GM12878 (cell line): Measurements from ENCODE around the gene CRAT. TPM values are rescaled to one million over a fixed set of nuclear protein-coding genes. Genes with fewer than 3 reads are reported as not detected.

Experiments
- ATAC-seq: fragments of 200-7000 bp; cut with Tn5 transposase; 3 replicates; pipeline ENCODE4 v1.9.1; 2020; ENCODE audit warnings: mild to moderate bottlenecking, moderate library complexity
- BruUV-seq: library from RNA; stranded (reverse); fragments of 400-500 nt; replicated peaks from 2 replicates; lab custom pipeline; 2021; lab: Mats Ljungman, UMichigan
- CTCF ChIA-PET: fragments of 300-600 bp; sonication (Branson Sonifier 250); formaldehyde crosslinking; extraction: SDS; loops from one replicate; lab custom pipeline; 2021; ENCODE audit warnings: inconsistent platforms; lab: Yijun Ruan, JAX
- POLR2A ChIA-PET: fragments of 350-600 bp; formaldehyde crosslinking; extraction: SDS; loops from one replicate; lab custom pipeline; 2021; ENCODE audit warnings: inconsistent platforms; lab: Charles Lee
- RAD21 ChIA-PET: fragments of 300-600 bp; sonication (Branson Sonifier 250); formaldehyde crosslinking; loops from one replicate; lab custom pipeline; 2023; ENCODE audit warnings: antibody characterized with exemption; ENCODE audit not compliant: unreplicated experiment; lab: Charles Lee
- SMC1A ChIA-PET: fragments of 300-600 bp; sonication (Branson Sonifier 250); formaldehyde crosslinking; loops from one replicate; lab custom pipeline; 2023; ENCODE audit not compliant: unreplicated experiment, uncharacterized antibody; lab: Charles Lee
- DNase-seq: peaks from one replicate; pipeline ENCODE4 v3.0.0-alpha.2; 2011; ENCODE audit warnings: low read depth, low spot score
- FAIRE-seq: peaks from 3 replicates; lab custom pipeline; 2011; peaks lifted over from hg19 to GRCh38; lab: Jason Lieb, UNC
- H2AFZ ChIP-seq: 2 replicates; pipeline ENCODE4 v1.6.0; 2011; ENCODE audit warnings: low read depth, low read length, control low read depth; ENCODE audit not compliant: control insufficient read depth
- H3K27ac ChIP-seq: 2 replicates; pipeline ENCODE4 v1.5.1; 2011; ENCODE audit warnings: control low read depth; ENCODE audit not compliant: control insufficient read depth, insufficient read depth
- H3K27me3 ChIP-seq, 2 experiments: replicated peaks in 1 of 2; 2 replicates each; pipeline versions ENCODE4 v1.6.0 to v1.6.1; 2011; ENCODE audit warnings: low read length in 1 of 2; ENCODE audit not compliant: control insufficient read depth in 2 of 2, insufficient read depth in 2 of 2
- H3K36me3 ChIP-seq, 2 experiments: 2 replicates each; pipeline ENCODE4 v1.5.1; 2011; ENCODE audit warnings: low read length in 1 of 2; ENCODE audit not compliant: control insufficient read depth in 2 of 2, insufficient read depth in 2 of 2
- H3K4me1 ChIP-seq: 2 replicates; pipeline ENCODE4 v1.6.1; 2011; ENCODE audit warnings: mild to moderate bottlenecking, low read length, moderate library complexity, mixed read lengths; ENCODE audit not compliant: control insufficient read depth, insufficient read depth
- H3K4me2 ChIP-seq: 2 replicates; pipeline ENCODE4 v1.6.0; 2011; ENCODE audit warnings: control low read depth; ENCODE audit not compliant: control insufficient read depth, insufficient read depth
- H3K4me3 ChIP-seq: fragments of 200-600 bp; sonication (generic); 2 replicates; pipeline ENCODE4 v1.5.1; 2016
- H3K79me2 ChIP-seq: 2 replicates; pipeline ENCODE4 v1.6.0; 2011; ENCODE audit warnings: low read length; ENCODE audit not compliant: control insufficient read depth, insufficient read depth
- H3K9ac ChIP-seq: 2 replicates; pipeline ENCODE4 v1.8.0; 2011; ENCODE audit warnings: low read length, control low read depth, mixed read lengths; ENCODE audit not compliant: control insufficient read depth, insufficient read depth
- H3K9me3 ChIP-seq: replicated peaks from 3 replicates; pipeline ENCODE4 v1.5.1; 2011; ENCODE audit warnings: mild to moderate bottlenecking, low read length; ENCODE audit not compliant: control insufficient read depth, insufficient read depth
- H4K20me1 ChIP-seq: 2 replicates; pipeline ENCODE4 v1.6.0; 2011; ENCODE audit not compliant: control insufficient read depth, insufficient read depth
- EED ChIP-seq: sonication (generic); IDR thresholded peaks from 2 replicates; pipeline ENCODE4 v1.6.1; 2016; ENCODE audit warnings: antibody characterized with exemption, low read depth
- RFX5 ChIP-seq: IDR thresholded peaks from 2 replicates; pipeline ENCODE4 v1.6.1; 2011; ENCODE audit warnings: low read depth, low read length, improper control_type of control experiment
- SMAD5 ChIP-seq: IDR thresholded peaks from 2 replicates; pipeline ENCODE4 v1.6.1; 2016; ENCODE audit warnings: antibody characterized with exemption, low read depth
- SMARCA5 ChIP-seq: fragments of 450-650 bp; IDR thresholded peaks from 2 replicates; pipeline ENCODE4 v1.6.1; 2017; ENCODE audit warnings: mild to moderate bottlenecking
- SP1 ChIP-seq: IDR thresholded peaks from one replicate; pipeline ENCODE4 v1.6.1; 2011; ENCODE audit warnings: low read depth, low read length
- SUZ12 ChIP-seq: fragments of 200-600 bp; sonication (generic); IDR thresholded peaks from one replicate; pipeline ENCODE4 v1.6.1; 2018; ENCODE audit warnings: antibody characterized with exemption, mild to moderate bottlenecking; ENCODE audit not compliant: unreplicated experiment
- WGBS: methylation state at CpG from one replicate; pipeline ENCODE4 v1.1.6; 2016; ENCODE audit warnings: low lambda C conversion rate; ENCODE audit not compliant: insufficient replicate concordance, insufficient coverage; ENCODE audit errors: missing lambda C conversion rate; 5-methylcytosine and 5-hydroxymethylcytosine counted together
- in situ Hi-C: fragments of 300-500 bp; cut with MboI; formaldehyde crosslinking; loops from 9 replicates; pipeline ENCODE4 v1.14.3; 2018; ENCODE audit warnings: mixed read lengths
- intact Hi-C: fragments of 100-400 bp; cut with micrococcal nuclease; formaldehyde crosslinking; loops from one replicate; pipeline ENCODE4 v1.14.2; 2022; ENCODE audit not compliant: unreplicated experiment
- polyA plus RNA-seq, 11 experiments: library from polyadenylated mRNA; depleted of rRNA in 4 of 11; unstranded in 6 of 11; stranded (reverse) in 5 of 11; fragments of >200 nt; fragmentation: Nextera tagmentation in 4 of 11; fragmentation: Illumina TruSeq in 1 of 11; extraction: Ambion mirVana in 4 of 11; extraction: Trizol in 1 of 11; gene quantifications; 1 replicate in 1 of 11; 2 replicates in 10 of 11; pipeline versions ENCODE4 v1.2.1 to v1.2.3, GENCODE V29; 2011 to 2016; ENCODE audit warnings: inconsistent platforms in 2 of 11, missing spikeins in 2 of 11, low read depth in 1 of 11
- total RNA-seq, 4 experiments: library from RNA; depleted of rRNA in 3 of 4; stranded (reverse); fragments of >200 nt in 3 of 4; fragmentation: Illumina TruSeq in 1 of 4; extraction: Trizol in 1 of 4; gene quantifications; 2 replicates each; pipeline versions ENCODE4 v1.2.1 to v1.2.3, GENCODE V29; 2013 to 2021
- TF ChIP-seq, protein P1 (sequence below): fragments of 450-650 bp; formaldehyde crosslinking; IDR thresholded peaks from 2 replicates; pipeline ENCODE4 v1.4.0; 2022; ENCODE audit warnings: mild to moderate bottlenecking, moderate library complexity
- TF ChIP-seq, protein P2 (sequence below), 3 experiments: IDR thresholded peaks in 2 of 3; conservative IDR thresholded peaks in 1 of 3; 2 replicates each; pipeline ENCODE4 v1.5.1; 2011; ENCODE audit warnings: low read depth in 3 of 3, low read length in 3 of 3, mild to moderate bottlenecking in 3 of 3, control low read depth in 2 of 3, moderate library complexity in 2 of 3, inconsistent platforms in 1 of 3, mixed read lengths in 1 of 3; ENCODE audit not compliant: control insufficient read depth in 2 of 3, insufficient read depth in 1 of 3; ENCODE audit errors: extremely low read depth in 1 of 3
- TF ChIP-seq, protein P3 (sequence below): fragments of 450-650 bp; IDR thresholded peaks from 2 replicates; pipeline ENCODE4 v1.6.1; 2014; ENCODE audit warnings: mild to moderate bottlenecking

The CRAT gene
- total and polyA plus RNA-seq, 10 of the 15 experiments (the other 5 are each of a cell fraction or from before 2014, with no cell fraction given), result 0.10 to 3.4 (median 1.8) TPM

DNA sequence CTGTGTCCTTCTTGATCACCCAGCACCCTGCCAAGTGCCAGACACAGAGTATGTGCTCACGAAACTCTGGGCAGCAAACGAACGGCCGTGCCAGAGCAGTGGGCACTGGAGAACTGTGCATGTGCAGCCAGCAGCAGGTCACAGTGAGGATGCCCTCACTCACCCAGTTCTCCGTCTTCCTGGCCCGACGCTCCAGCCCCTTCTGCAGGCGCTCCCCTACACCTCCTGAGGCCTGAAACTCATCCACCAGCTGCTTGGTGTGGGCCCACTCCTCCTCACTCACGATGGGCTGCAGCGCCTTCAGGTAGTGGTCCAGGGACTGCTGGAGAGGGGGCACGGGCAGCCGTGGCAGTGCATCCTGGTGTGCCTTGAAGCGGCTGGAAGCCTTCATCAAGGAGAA, 2.9 kb downstream of the CRAT start:
- ATAC-seq, result no peak
- no peak for DNase-seq
- 65% methylated on average over 13 of the region's 13 CpGs for WGBS
- no peaks in the 10 kb centered on the region for H3K36me3 ChIP-seq
- no peak overlapping the region for H2AFZ ChIP-seq
- no TSS peak for BruUV-seq
- H4K20me1 ChIP-seq, result no peaks in the 10 kb centered on the region
- H3K27me3 ChIP-seq, result no peaks in the 10 kb centered on the region; a peak in 1 of 4 replicates
- H3K79me2 ChIP-seq, result peaks cover 13% of the 10 kb centered on the region
- no peak overlapping the region for H3K27ac ChIP-seq
- no peak overlapping the region for H3K9ac ChIP-seq
- no peak for TF ChIP-seq SMAD5
- no peaks in the 10 kb centered on the region for H3K4me1 ChIP-seq
- in situ Hi-C loops (no loop called here), intact Hi-C loops (no loop called here)
- ChIA-PET RAD21 (no interaction called here), CTCF (no interaction called here), POLR2A (no interaction called here), SMC1A (no interaction called here)
- H3K4me3 ChIP-seq, result no peak overlapping the region
- no peak for FAIRE-seq
- no peaks in the 10 kb centered on the region; the same call in 2 of the 3 replicates for H3K9me3 ChIP-seq
- no peak overlapping the region for H3K4me2 ChIP-seq

DNA sequence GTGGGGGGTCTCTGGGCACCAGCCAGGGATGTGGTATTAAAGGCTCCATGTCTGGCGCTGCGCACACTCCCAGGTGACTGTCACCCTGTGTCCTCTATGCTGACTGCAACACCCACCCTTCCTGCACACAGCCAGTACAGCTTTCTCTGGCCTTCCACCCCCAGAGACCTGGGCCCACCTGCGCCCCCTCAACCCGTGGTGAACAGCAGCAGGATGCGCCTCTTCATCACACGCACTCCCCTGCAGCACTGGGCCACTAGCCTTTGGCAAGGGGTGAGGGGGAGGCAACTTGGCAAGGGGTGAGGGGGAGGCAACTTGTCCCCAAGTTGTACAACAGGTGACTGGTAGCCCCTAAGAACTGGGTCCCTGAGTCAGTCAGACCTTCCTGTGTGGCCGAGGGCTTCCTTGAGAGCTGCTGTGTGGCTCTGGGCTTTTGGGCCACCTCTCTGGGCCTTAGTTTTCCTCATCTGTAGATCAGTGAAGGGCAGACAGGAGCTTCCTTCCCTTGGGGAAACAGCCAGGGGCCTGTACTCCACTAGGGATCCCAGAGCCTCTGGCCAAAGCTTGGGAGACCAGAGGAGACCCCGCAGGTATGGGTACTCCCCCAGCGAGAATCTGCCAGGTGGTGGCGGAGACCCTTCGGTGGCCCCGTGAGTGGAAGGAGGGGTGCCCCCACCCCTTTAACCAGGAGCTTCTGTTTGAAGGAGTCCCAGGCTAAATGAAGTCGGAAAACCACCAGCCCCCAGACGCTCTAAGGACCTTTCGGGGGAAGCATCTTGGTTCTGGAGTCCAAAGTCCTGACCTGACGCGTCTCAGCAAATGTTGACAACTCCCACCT, 4.5 kb downstream of the CRAT start:
- no peak for FAIRE-seq
- intact Hi-C loops, result no loop called here
- no peaks in the 10 kb centered on the region for H4K20me1 ChIP-seq
- BruUV-seq, result no TSS peak
- ChIA-PET RAD21 (interaction anchor here (0.7 kb wide), 1 partner anchor 33 kb away, joined by 3 read pairs; no protein-coding TSS in a partner anchor), POLR2A (no interaction called here), SMC1A (no interaction called here), CTCF (interaction anchor here (0.8 kb wide), 1 partner anchor 25 kb away, joined by 3 read pairs; no protein-coding TSS in a partner anchor)
- no peaks in the 10 kb centered on the region for H3K36me3 ChIP-seq
- no peak overlapping the region for H3K4me3 ChIP-seq
- H3K4me2 ChIP-seq, result no peak overlapping the region
- in situ Hi-C loops, result no loop called here
- ATAC-seq, result no peak
- no peaks in the 10 kb centered on the region; a peak in 1 of 4 replicates for H3K27me3 ChIP-seq
- H3K9me3 ChIP-seq, result no peaks in the 10 kb centered on the region; the same call in 2 of the 3 replicates
- H3K4me1 ChIP-seq, result no peaks in the 10 kb centered on the region
- 78% methylated on average over 17 of the region's 17 CpGs for WGBS
- no peaks in the 10 kb centered on the region for H3K79me2 ChIP-seq
- no peak overlapping the region for H2AFZ ChIP-seq
- H3K27ac ChIP-seq, result no peak overlapping the region
- no peak overlapping the region for H3K9ac ChIP-seq
- DNase-seq, result no peak
- TF ChIP-seq, protein P1, sequence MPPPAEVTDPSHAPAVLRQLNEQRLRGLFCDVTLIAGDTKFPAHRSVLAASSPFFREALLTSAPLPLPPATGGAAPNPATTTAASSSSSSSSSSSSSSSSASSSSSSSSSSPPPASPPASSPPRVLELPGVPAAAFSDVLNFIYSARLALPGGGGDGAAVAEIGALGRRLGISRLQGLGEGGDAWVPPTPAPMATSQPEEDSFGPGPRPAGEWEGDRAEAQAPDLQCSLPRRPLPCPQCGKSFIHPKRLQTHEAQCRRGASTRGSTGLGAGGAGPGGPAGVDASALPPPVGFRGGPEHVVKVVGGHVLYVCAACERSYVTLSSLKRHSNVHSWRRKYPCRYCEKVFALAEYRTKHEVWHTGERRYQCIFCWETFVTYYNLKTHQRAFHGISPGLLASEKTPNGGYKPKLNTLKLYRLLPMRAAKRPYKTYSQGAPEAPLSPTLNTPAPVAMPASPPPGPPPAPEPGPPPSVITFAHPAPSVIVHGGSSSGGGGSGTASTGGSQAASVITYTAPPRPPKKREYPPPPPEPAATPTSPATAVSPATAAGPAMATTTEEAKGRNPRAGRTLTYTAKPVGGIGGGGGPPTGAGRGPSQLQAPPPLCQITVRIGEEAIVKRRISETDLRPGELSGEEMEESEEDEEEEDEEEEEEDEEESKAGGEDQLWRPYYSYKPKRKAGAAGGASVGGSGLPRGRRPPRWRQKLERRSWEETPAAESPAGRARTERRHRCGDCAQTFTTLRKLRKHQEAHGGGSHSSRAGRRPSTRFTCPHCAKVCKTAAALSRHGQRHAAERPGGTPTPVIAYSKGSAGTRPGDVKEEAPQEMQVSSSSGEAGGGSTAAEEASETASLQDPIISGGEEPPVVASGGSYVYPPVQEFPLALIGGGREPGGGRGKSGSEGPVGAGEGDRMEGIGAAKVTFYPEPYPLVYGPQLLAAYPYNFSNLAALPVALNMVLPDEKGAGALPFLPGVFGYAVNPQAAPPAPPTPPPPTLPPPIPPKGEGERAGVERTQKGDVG (CRISPR knock-in tag), result no peak
- TF ChIP-seq SUZ12 (no peak), SMARCA5 (no peak), SP1 (no peak), SMAD5 (no peak), RFX5 (no peak), EED (no peak)
- TF ChIP-seq, protein P2, sequence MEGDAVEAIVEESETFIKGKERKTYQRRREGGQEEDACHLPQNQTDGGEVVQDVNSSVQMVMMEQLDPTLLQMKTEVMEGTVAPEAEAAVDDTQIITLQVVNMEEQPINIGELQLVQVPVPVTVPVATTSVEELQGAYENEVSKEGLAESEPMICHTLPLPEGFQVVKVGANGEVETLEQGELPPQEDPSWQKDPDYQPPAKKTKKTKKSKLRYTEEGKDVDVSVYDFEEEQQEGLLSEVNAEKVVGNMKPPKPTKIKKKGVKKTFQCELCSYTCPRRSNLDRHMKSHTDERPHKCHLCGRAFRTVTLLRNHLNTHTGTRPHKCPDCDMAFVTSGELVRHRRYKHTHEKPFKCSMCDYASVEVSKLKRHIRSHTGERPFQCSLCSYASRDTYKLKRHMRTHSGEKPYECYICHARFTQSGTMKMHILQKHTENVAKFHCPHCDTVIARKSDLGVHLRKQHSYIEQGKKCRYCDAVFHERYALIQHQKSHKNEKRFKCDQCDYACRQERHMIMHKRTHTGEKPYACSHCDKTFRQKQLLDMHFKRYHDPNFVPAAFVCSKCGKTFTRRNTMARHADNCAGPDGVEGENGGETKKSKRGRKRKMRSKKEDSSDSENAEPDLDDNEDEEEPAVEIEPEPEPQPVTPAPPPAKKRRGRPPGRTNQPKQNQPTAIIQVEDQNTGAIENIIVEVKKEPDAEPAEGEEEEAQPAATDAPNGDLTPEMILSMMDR (IDR thresholded peaks at IDR 0.05 in 2 of 3, conservative IDR thresholded peaks at IDR 0.05 in 1 of 3; ENCODE audit: control insufficient read depth in 2 of 3, extremely low read depth in 1 of 3, insufficient read depth in 1 of 3, low read depth in 3 of 3, low read length in 3 of 3), result no peak
- TF ChIP-seq, protein P3, sequence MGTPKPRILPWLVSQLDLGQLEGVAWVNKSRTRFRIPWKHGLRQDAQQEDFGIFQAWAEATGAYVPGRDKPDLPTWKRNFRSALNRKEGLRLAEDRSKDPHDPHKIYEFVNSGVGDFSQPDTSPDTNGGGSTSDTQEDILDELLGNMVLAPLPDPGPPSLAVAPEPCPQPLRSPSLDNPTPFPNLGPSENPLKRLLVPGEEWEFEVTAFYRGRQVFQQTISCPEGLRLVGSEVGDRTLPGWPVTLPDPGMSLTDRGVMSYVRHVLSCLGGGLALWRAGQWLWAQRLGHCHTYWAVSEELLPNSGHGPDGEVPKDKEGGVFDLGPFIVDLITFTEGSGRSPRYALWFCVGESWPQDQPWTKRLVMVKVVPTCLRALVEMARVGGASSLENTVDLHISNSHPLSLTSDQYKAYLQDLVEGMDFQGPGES, result no peak
